Measurements from ENCODE around the gene IRGC.

IRGC gene

GRCh38 chr19:43724896-43725295, 9.0 kb downstream of the IRGC start:
- Histone ChIP-seq H3K27ac (ENCODE audit: low read depth, low read length) (no peak overlapping the region), H3K9ac (ENCODE audit: low read length) (no peak overlapping the region), H3K36me3 (ENCODE audit: low read length) (no peaks in the 10 kb centered on the region), H3K9me2 (replicated peaks; ENCODE audit: insufficient read depth, low read length) (no peaks in the 10 kb centered on the region), H4K20me1 (ENCODE audit: low read depth, low read length) (no peaks in the 10 kb centered on the region), H3K4me3 (ENCODE audit: insufficient read depth, low read length, poor library complexity, severe bottlenecking) (no peak overlapping the region), H3K9me3 (ENCODE audit: insufficient read depth, low read length) (no peaks in the 10 kb centered on the region), H3K79me2 (ENCODE audit: insufficient read depth, low read length) (no peaks in the 10 kb centered on the region), H3F3A (ENCODE audit: insufficient read depth) (no peaks in the 10 kb centered on the region), H2AFZ (ENCODE audit: low read depth, low read length, severe bottlenecking) (no peak overlapping the region), H3K4me2 (ENCODE audit: low read depth, low read length, poor library complexity, severe bottlenecking) (no peak overlapping the region), H3K27me3 (ENCODE audit: low read length) (no peaks in the 10 kb centered on the region)
- TF ChIP-seq CTCF (IDR thresholded peaks at IDR 0.05; ENCODE audit: insufficient read depth, low read length, poor library complexity, severe bottlenecking) (no peak), EZH2phosphoT487 (conservative IDR thresholded peaks at IDR 0.05; ENCODE audit: low read length) (no peak)

GRCh38 chr19:43725468-43725867, 9.6 kb downstream of the IRGC start:
- H3K9me3 ChIP-seq (ENCODE audit: insufficient read depth, low read length), result no peaks in the 10 kb centered on the region
- no peaks in the 10 kb centered on the region for H3K9me2 ChIP-seq (replicated peaks; ENCODE audit: insufficient read depth, low read length)
- no peak overlapping the region for H3K27ac ChIP-seq (ENCODE audit: low read depth, low read length)
- no peak overlapping the region for H3K4me3 ChIP-seq (ENCODE audit: insufficient read depth, low read length, poor library complexity, severe bottlenecking)
- no peak overlapping the region for H3K9ac ChIP-seq (ENCODE audit: low read length)
- TF ChIP-seq EZH2phosphoT487 (conservative IDR thresholded peaks at IDR 0.05; ENCODE audit: low read length) (no peak), CTCF (IDR thresholded peaks at IDR 0.05; ENCODE audit: insufficient read depth, low read length, poor library complexity, severe bottlenecking) (no peak)
- H4K20me1 ChIP-seq (ENCODE audit: low read depth, low read length), result no peaks in the 10 kb centered on the region
- no peak overlapping the region for H2AFZ ChIP-seq (ENCODE audit: low read depth, low read length, severe bottlenecking)
- H3K79me2 ChIP-seq (ENCODE audit: insufficient read depth, low read length), result no peaks in the 10 kb centered on the region
- H3K27me3 ChIP-seq (ENCODE audit: low read length), result no peaks in the 10 kb centered on the region
- H3F3A ChIP-seq (ENCODE audit: insufficient read depth), result no peaks in the 10 kb centered on the region
- no peaks in the 10 kb centered on the region for H3K36me3 ChIP-seq (ENCODE audit: low read length)
- no peak overlapping the region for H3K4me2 ChIP-seq (ENCODE audit: low read depth, low read length, poor library complexity, severe bottlenecking)

- Histone ChIP-seq H3K4me2 (ENCODE audit: low read depth, low read length, poor library complexity, severe bottlenecking) (no peak overlapping the region), H3K27ac (ENCODE audit: low read depth, low read length) (no peak overlapping the region), H4K20me1 (ENCODE audit: low read depth, low read length) (no peaks in the 10 kb centered on the region), H3K36me3 (ENCODE audit: low read length) (no peaks in the 10 kb centered on the region), H3K9me3 (ENCODE audit: insufficient read depth, low read length) (no peaks in the 10 kb centered on the region), H2AFZ (ENCODE audit: low read depth, low read length, severe bottlenecking) (no peak overlapping the region), H3K27me3 (ENCODE audit: low read length) (no peaks in the 10 kb centered on the region), H3K4me3 (ENCODE audit: insufficient read depth, low read length, poor library complexity, severe bottlenecking) (no peak overlapping the region), H3K9ac (ENCODE audit: low read length) (no peak overlapping the region), H3K79me2 (ENCODE audit: insufficient read depth, low read length) (no peaks in the 10 kb centered on the region), H3F3A (ENCODE audit: insufficient read depth) (no peaks in the 10 kb centered on the region), H3K9me2 (replicated peaks; ENCODE audit: insufficient read depth, low read length) (no peaks in the 10 kb centered on the region)
- TF ChIP-seq EZH2phosphoT487 (conservative IDR thresholded peaks at IDR 0.05; ENCODE audit: low read length) (no peak), CTCF (IDR thresholded peaks at IDR 0.05; ENCODE audit: insufficient read depth, low read length, poor library complexity, severe bottlenecking) (no peak)
Observed at GRCh38 chr19:43726736-43727592, 11.1 kb downstream of the IRGC start.

All from SU-DHL-6 (cell line).